Raji (cell line): ENCODE measurements around the gene SOX15.

Experiments used
- POLR2A ChIP-seq: IDR thresholded peaks from 2 replicates; pipeline ENCODE4 v1.6.1; 2011; ENCODE audit warnings: low read depth, low read length, control low read depth; ENCODE audit not compliant: insufficient read depth

Gene SOX15

DNA sequence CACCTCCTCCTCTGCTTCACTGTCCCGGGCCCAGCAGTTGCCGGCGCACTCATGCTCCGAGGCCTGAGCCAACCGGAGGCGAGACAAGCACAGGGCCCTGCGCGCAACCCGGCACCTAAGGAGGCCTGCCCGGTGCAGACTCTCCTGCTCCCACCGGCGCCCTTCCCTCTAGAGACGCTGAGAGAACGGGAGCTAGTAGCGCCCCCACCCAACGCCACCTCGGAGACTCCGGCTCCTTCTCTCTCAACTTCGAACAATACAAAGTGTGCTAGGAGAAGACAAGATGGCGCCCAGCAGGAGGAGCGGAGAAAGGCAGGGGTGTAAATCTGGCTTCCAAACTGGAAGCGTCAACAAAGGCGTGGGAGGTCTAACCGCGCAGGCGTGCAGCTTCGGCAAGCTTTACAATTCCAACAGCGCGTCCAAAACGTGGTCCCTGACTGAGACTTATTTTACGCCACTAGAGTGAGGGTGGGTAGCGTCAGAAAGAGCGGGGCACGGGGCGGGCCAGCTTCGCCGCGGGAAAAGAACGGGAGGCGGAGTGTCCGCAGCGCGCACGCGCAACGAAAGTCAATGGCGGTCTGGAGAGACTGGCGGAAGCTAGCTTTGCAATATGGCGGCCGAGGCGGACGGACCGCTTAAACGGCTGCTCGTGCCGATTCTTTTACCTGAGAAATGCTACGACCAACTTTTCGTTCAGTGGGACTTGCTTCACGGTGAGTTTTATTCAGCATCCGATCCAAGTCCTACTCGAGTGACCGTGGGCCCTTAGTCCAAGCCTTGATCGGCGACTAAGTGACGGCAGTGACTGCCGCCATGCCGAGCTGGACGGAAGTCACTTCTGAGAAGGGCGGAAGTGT, 6.4 kb downstream of the SOX15 start, which contains the start of gene MPDU1:
TSS of gene MPDU1 (plus strand) at position 600 of the 857 bp plus-strand sequence. CDS start at position 611, 11 bp downstream.
- TF ChIP-seq POLR2A = peak; percentile 87

DNA sequence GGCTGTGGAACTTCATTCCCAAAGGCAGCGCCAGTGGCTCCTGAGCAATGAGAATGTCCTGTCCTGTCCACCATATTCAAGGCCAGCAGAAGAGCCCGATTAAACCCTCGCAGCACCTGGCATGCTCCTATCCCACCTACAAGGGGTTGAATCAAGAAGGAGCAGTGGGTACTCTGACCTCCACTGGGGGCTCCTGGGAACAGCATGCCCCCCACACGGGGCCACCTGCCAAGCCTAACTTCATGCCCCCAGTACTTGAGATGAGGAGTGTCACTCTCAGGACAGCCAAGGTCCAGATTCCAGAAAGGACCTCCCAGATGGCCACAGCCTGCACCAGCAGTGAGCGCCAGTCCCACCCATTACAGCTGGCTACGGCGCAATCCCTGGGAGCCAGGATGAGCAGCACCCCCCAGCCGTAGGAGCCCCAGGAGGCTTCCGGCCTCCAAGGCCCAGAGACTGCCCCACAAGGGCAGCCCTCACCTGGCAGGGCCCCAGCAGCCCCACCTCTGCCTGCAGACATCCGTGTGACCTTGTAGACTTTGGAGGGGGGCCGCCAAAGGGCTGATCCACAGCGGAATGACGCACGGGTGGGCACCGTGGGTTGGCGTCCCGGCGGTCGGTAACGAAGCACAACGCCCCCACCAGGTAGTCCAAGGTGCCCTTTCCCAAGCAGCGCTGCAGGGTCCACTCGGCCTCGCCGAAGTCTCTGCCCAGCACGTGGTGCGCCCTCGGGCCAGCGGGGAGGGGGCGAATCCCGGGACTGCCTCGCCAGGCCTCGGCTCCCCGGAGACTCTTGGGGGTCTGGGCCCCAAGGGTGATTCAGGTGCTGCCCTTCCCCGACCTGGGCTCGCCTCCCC, 7.3 kb downstream of the SOX15 start:
- TF ChIP-seq POLR2A = 0 out of 2 replicates have a peak, but pooled peaks have one; percentile 26

DNA sequence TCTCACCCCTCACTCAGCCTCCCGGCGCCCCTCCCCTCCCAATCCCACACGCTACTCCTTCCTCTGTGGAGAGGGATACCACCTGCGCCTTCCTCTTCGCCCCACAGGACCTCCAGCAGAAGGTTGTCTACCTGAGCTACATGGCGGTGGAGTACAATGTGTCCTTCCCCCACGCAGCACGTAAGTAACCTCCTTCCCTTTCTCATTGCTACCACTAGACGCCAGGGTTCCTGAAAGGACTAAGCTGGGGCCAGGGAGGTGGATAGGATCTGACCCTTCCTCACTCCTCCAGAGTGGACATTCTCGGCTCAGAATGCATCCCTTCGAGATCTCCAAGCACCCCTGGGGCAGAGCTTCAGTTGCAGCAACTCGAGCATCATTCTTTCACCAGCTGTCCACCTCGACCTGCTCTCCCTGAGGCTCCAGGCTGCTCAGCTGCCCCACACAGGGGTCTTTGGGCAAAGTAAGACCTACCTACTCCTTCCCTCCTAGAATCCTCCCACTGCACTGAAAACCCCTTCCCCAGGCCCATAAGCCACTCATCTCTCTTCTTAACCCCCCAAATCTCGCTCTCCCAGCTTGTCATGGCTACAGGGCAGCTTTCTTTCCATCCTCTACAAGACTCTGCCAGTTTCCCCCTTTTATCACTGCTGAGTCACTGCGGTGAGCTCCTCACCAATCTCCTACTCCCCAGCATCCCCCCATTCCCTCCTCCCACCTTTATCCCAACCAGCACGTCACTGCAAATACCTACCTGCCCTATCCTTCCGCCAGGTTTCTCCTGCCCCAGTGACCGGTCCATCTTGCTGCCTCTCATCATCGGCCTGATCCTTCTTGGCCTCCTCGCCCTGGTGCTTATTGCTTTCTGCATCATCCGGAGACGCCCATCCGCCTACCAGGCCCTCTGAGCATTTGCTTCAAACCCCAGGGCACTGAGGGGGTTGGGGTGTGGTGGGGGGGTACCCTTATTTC, 9.0 kb downstream of the SOX15 start:
- TF ChIP-seq POLR2A = no peak

DNA sequence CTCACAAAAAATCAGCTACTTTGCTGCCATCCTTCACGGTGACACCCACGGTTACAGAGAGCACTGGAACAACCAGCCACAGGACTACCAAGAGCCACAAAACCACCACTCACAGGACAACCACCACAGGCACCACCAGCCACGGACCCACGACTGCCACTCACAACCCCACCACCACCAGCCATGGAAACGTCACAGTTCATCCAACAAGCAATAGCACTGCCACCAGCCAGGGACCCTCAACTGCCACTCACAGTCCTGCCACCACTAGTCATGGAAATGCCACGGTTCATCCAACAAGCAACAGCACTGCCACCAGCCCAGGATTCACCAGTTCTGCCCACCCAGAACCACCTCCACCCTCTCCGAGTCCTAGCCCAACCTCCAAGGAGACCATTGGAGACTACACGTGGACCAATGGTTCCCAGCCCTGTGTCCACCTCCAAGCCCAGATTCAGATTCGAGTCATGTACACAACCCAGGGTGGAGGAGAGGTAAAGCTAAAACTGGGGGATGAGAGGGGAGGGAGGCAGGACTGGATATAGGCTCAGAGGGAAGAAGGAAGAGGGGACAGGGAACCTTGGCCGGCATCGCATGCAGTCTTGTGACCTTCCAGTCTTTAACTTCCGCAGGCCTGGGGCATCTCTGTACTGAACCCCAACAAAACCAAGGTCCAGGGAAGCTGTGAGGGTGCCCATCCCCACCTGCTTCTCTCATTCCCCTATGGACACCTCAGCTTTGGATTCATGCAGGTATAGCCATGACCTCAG, 9.9 kb downstream of the SOX15 start:
- 0 out of 2 replicates have a peak, but pooled peaks have one; percentile 0 for TF ChIP-seq POLR2A

DNA sequence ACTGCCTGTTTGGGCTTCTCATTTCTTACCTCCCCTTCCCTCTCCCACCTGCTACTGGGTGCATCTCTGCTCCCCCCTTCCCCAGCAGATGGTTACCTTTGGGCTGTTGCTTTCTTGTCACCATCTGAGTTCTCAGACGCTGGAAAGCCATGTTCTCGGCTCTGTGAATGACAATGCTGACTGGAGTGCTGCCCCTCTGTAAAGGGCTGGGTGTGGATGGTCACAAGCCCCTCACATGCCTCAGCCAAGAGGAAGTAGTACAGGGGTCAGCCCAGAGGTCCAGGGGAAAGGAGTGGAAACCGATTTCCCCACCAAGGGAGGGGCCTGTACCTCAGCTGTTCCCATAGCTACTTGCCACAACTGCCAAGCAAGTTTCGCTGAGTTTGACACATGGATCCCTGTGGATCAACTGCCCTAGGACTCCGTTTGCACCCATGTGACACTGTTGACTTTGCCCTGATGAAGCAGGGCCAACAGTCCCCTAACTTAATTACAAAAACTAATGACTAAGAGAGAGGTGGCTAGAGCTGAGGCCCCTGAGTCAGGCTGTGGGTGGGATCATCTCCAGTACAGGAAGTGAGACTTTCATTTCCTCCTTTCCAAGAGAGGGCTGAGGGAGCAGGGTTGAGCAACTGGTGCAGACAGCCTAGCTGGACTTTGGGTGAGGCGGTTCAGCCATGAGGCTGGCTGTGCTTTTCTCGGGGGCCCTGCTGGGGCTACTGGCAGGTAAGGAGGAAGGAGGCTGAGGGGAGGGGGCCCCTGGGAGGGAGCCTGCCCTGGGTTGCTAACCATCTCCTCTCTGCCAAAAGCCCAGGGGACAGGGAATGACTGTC, 10.7 kb downstream of the SOX15 start, which contains the start of gene CD68:
TSS of gene CD68 (plus strand) at position 638 of the 833 bp plus-strand sequence. CDS start at position 678, 40 bp downstream.
- peak; percentile 44; the same call in 1 of the 2 replicates for TF ChIP-seq POLR2A

DNA sequence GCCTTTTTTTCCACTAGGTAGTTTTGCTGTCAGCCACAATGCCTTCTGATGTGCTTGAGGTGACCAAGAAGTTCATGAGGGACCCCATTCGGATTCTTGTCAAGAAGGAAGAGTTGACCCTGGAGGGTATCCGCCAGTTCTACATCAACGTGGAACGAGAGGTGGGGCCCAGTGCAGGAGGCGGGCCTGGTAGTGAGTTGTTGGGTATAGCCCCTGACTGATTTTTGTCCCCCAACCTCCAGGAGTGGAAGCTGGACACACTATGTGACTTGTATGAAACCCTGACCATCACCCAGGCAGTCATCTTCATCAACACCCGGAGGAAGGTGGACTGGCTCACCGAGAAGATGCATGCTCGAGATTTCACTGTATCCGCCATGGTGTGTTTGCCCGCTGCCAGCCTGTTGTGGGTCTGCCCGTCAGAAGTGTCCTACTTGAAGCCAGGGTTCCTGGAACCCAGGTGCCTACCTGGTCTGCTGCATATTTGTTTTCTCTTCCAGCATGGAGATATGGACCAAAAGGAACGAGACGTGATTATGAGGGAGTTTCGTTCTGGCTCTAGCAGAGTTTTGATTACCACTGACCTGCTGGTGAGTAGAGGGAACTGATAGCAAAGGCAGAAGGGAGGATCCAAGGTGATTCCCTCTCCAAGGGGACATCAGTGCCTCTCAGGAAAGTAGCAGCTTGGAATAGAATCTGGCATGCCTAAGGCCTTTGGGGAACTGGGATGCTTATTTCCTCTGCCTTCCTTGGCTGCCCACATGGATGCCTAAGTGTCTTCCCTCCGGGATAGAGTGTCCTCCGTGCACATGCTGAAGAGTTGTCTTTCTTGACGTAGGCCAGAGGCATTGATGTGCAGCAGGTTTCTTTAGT, 12.3 kb downstream of the SOX15 start:
- TF ChIP-seq POLR2A = no peak

DNA sequence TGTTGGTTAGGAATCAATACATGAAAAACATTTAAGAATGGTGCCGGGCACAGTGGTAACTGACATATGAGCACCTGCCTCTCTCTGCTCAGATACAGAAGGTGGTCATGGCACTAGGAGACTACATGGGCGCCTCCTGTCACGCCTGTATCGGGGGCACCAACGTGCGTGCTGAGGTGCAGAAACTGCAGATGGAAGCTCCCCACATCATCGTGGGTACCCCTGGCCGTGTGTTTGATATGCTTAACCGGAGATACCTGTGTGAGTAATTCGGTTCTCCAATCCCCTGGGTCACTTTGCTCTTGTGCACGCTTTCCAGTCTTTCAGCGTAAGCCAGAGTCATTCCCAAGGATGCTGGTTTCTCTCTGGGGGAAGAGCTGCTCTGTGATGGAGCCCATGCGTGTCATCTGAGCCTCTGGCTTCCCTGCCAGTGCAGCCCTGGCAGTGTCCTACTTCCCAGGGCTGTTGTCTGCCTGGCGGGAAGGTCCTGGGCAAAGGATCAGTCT, 13.4 kb downstream of the SOX15 start:
- TF ChIP-seq POLR2A = no peak

DNA sequence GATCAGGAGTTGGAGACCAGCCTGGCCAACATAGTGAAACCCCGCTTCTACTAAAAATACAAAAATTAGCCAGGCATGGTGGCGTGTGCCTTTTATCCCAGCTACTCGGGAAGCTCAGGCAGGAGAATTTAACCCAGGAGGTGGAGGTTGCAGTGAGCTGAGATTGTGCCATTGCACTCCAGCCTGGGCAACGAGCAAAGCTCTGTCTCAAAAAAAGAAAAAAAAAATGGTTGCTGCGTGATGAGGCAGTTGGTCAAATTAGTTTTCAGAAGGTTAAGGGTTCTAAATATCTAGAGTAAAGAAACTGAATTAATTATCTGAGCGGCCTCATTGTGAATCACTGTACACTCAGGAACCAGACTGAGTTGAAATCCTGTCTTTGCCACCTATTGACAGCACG, 13.9 kb downstream of the SOX15 start:
- no peak for TF ChIP-seq POLR2A

DNA sequence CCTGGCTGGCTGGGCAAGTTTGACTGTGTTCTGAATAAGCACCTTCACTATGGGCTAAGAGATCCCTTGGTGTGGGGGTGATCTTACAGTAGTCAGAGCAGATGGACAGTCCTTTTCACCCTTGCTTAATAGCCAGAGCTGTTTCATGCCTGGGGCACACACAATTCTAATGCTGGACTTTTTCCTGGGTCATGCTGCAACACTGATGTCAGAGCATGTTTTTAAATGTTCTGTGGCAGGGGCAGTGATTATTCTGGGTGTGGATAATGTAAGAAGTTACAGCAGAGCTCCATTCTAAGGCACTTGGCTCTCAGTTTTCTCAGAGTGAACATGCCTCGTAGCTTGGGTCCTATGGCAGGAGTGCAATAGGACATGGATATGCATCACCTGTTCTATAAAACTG, 14.4 kb downstream of the SOX15 start:
- no peak for TF ChIP-seq POLR2A

DNA sequence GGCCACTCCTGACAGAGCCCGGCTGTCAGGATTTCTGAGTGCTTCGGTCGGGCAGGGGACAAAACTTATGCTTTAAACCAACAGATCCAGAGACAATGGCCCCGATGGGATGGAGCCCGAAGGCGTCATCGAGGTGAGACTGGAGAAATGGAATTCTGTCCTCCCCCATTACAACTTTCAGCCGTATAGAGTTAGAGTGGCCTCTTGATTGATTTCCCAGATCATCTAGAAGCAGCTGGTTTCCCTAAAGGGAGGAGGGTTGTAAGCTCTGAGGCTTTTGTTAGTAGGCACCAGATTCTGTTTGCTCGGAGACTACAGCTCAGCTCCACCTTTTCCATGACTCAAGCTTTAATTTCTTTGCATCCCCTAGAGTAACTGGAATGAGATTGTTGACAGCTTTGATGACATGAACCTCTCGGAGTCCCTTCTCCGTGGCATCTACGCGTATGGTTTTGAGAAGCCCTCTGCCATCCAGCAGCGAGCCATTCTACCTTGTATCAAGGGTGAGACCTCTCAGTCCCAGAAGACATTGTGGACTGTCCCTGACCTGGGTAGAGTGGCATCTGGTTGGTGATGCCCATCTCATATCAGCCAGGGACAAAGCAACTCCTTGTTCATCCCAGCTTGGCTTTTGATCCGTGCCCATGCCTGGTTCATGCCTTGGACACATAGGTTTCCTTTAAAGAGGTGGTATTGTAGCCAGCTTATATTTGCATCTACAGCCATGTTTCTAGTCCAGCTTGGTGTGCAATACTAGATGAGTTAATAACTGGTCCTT, 15.5 kb downstream of the SOX15 start:
- no peak for TF ChIP-seq POLR2A
